GM18505 (cell line): ENCODE results near the gene SYCP2.
"Not testable (repeated sequence)": the region's sequence is repeated elsewhere in the genome, so short reads cannot be mapped to it uniquely, and the experiment has no call there.

Source experiments
- ATAC-seq: cut with Tn5 transposase; IDR thresholded peaks from one replicate; pipeline ENCODE4 v1.9.1; 2021; ENCODE audit not compliant: unreplicated experiment
- POLR2A ChIP-seq: IDR thresholded peaks from 4 replicates; pipeline ENCODE4 v1.6.1; 2011; ENCODE audit warnings: borderline replicate concordance; ENCODE audit not compliant: insufficient read depth, insufficient read length; ENCODE audit errors: extremely low read depth

Gene SYCP2

GRCh38 chr20:59908855-59909254 is 24.6 kb downstream of the SYCP2 start:
- ATAC-seq: no peak
- TF ChIP-seq POLR2A: no peak

- no peak for TF ChIP-seq POLR2A
- no peak for ATAC-seq
Observed at GRCh38 chr20:59903621-59904020, 29.8 kb downstream of the SYCP2 start.

GRCh38 chr20:59902470-59902869 is 31.0 kb downstream of the SYCP2 start:
- no peak for TF ChIP-seq POLR2A
- ATAC-seq: no peak

GRCh38 chr20:59895908-59896307 is 37.5 kb downstream of the SYCP2 start:
- ATAC-seq: no peak
- TF ChIP-seq POLR2A: no peak

- TF ChIP-seq POLR2A: no peak
- ATAC-seq: no peak
Observed at GRCh38 chr20:59891581-59891980, 41.9 kb downstream of the SYCP2 start.

- not testable (repeated sequence) for ATAC-seq
Observed at GRCh38 chr20:59890035-59890434, 43.4 kb downstream of the SYCP2 start.

GRCh38 chr20:59888050-59888449 is 45.4 kb downstream of the SYCP2 start:
- no peak for ATAC-seq
- no peak for TF ChIP-seq POLR2A

GRCh38 chr20:59884494-59884893 is 48.9 kb downstream of the SYCP2 start:
- TF ChIP-seq POLR2A: no peak

GRCh38 chr20:59880198-59880597 is 53.2 kb downstream of the SYCP2 start:
- ATAC-seq: no peak
- TF ChIP-seq POLR2A: no peak

More at GRCh38 chr20:59884494-59884893, 48.9 kb downstream of the SYCP2 start:
- ATAC-seq: no peak

GRCh38 chr20:59873409-59873808 is 60.0 kb downstream of the SYCP2 start:
- TF ChIP-seq POLR2A: no peak
- ATAC-seq: no peak

GRCh38 chr20:59871096-59871495 is 62.3 kb downstream of the SYCP2 start:
- no peak for TF ChIP-seq POLR2A
- ATAC-seq: no peak

- ATAC-seq: no peak
- TF ChIP-seq POLR2A: no peak
Observed at GRCh38 chr20:59866338-59866737, 67.1 kb downstream of the SYCP2 start.

GRCh38 chr20:59864726-59865125 is 68.7 kb downstream of the SYCP2 start:
- no peak for ATAC-seq
- no peak for TF ChIP-seq POLR2A

- no peak for TF ChIP-seq POLR2A
- no peak for ATAC-seq
Observed at GRCh38 chr20:59863058-59863457, 70.4 kb downstream of the SYCP2 start.

- ATAC-seq: no peak
- TF ChIP-seq POLR2A: no peak
Observed at GRCh38 chr20:59861401-59861800, 72.0 kb downstream of the SYCP2 start.
